Activated T-cell treated with anti-CD3 and anti-CD28 coated beads for 4 hours (primary cell): ENCODE data around the gene KRT28.
"Not testable (repeated sequence)": the region's sequence is repeated elsewhere in the genome, so short reads cannot be mapped to it uniquely, and the experiment has no call there.

Experiments
- DNase-seq: peaks from one replicate; pipeline ENCODE4 v3.0.0-alpha.2; 2020

KRT28 gene

DNA sequence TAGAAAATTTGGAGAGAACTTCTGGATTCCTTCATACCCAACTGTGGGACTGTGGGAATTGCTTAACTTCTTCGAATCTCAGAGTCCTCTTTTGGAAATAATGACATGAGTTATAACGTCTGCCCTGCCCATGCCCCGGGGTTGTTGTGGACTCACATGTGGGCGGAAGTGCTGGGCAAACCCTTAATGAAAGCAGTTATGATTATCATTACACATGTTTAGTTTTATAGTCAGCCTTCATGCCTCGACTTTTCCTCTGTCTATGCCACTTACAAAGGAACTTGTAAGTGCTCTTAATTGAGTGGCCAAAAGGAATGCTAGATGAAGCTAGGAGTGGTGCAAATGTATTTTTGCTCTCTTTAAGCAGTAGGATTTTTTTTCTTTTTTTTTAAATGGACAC, 21.3 kb downstream of the KRT28 start:
- DNase-seq = no peak

DNA sequence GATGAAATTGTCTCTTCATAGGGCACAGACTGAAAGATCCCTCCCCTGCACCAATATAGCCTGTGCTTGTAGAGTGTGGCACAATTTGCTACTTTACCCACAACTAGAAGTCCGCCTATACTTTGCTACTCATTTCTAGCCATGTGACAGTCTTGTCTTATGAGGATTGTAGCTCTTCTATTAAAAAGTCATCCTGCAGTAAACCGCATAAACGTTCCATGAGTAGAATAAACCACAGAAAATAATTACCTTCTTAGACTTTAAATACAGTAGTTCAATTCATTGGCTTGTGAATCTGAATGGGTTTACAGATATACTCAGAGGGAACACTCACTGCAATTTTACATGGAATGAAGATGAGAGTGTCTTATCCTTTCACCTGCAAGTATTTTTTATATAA, 21.8 kb downstream of the KRT28 start:
- DNase-seq = no peak

DNA sequence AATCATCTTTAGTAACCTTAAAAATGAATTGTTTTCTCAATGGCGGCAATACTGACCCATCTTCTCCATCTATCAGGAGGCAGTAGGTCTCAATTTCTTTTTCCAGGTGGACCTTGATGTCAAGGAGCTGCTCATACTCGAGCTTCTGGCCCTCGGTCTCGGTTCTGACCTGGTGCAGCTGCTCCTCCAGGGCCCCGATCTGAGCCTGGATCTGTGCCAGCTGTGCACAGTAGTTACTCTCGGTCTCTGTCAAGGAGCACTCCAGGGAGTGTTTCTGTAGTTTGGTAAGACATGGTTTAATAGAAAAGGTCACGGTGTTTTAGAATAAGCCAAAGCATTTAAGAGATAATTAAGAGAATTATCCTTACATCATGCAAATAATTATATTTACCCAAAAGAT, 22.3 kb downstream of the KRT28 start:
- no peak for DNase-seq

DNA sequence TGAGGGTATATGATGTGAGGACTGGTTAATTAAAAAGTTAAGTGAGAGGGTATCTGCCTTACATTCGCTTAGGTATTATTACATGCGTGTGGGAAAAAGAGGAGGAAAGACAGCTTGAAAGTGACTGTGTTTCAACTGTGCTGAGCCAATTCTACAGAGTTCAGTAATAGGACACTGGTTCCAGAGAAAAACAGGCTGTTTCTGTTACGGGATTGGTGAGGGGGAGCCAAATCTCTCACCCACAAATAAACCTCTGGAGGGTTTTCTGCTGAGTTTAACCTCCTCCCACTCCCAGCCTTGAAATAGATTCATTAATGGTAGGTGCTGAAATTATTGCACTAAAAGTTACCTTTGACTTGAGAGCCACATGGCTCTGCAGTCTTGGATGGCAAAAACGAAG, 23.8 kb downstream of the KRT28 start:
- DNase-seq = no peak

DNA sequence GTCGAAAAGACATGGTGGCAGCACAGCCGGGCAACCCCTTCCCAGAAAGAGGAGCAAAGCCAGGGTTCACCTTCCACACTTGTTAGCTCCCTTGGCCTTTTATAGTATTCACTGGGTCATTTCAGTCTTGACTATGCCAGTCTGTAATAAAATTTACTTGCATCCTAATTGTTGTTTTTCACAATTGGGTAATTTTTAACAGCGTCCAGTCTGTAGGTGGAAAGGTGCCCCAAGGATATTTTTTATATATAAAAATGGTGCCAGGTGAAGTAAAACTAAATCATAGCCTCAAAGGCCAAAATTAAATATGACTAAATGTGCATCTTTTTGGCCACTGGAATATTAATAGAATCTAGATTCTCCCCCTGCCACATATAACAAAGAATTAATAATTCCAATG, 27.7 kb downstream of the KRT28 start, which contains the start of gene KRT26:
Gene KRT26 (minus strand): TSS at position 101 of the 400 bp plus-strand sequence. CDS start 88 bp downstream, at position 13.
- DNase-seq = no peak

DNA sequence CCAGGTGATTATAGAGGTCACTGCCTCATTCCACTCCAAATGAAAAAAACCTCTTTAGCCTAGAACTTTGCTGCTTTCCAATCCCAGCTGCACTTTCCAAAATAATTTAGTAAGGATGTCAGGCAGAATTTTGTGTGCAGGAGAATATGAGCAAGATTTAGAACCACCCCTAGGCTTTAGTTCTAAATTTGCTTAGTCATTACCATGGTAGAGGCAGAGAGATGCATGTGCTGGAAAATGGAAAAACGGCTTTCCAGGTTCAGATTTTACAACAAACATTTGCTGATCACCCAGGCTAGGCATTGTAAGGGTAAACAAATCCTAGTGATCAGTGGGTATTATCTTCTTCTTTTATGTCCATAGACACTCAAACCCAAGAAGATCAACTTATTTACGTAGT, 34.1 kb downstream of the KRT28 start:
- no peak for DNase-seq

DNA sequence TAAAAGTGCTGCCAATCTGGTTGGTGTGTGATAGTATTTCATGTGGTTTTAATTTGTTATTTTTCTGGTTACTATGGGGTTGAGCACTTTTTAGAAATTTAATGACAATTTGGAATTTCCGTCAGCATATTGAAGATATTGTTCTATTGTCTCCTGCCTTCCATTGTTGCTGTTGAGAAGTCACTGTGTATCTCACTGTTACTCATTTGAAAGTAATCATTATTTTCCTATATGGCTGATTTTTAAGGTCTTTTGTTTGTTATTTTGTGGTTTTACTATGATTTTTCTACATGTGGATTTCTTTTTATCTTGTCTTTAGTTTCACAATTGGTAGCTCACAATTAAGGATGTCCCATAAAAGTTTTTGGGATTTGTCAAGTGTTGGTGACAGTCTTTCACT, 36.0 kb downstream of the KRT28 start:
- DNase-seq = no peak

DNA sequence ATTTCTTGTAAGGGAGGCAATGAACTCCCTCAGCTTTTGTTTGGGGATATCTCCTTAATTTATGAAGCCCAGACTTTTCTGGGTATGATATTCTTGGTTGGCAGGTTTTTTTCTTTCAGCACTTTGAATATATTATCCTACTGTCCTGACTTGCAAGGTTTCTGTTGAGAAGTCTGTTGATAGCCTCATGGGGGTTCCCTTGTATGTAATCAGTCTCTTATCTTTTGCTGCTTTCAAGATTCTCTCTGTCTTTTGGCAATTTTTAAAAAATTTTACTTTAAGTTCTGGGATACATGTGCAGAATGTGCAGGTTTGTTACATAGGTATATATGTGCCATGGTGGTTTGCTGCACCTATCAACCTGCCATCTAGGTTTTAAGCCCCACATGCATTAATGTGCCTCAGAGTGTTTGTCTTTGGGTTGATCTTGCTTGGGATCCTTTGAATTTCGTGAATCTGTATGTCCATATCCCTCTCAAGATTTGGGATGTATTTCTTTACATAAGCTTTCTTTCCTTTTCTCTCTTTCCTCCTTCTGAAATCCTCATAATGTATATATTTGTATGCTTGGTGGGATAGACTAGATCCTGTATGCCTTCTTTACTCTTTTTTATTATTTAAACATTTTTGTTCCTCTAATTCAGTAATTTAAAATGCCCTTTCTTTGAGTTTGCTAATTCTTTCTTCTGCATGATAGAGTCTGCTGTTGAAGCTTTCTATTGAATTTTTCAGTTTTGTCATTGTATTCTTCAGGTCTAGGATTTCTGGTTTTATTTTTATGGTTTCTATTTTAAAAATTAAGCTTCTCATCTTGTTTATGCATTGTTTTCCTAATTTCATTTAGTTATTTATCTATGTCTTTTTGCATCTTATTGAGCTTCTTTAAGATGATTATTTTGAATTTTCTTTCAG, 39.4 kb downstream of the KRT28 start:
- no peak for DNase-seq

DNA sequence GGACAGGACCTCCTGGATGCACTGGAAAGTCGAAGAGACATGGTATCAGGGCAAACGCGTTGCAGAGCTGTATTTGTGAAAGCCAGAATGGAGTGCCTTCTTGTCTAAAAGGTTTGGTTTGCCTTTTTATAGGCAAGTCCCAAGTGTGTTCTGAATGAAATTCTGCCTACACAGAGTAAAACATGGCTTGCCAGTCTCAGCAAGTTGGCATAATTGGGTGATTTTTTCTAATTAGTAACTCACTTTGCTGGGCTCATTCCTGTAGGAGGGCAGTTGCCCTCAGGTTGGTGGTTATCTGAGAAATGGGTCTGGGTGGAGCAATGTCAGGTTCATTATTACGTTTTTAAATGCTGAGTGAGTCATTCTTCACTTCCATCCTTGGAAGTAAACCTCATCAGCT, 44.5 kb downstream of the KRT28 start, which contains the start of gene KRT25:
Gene KRT25 (minus strand): TSS at position 101 of the 400 bp plus-strand sequence. CDS start 60 bp downstream, at position 41.
- no peak for DNase-seq

DNA sequence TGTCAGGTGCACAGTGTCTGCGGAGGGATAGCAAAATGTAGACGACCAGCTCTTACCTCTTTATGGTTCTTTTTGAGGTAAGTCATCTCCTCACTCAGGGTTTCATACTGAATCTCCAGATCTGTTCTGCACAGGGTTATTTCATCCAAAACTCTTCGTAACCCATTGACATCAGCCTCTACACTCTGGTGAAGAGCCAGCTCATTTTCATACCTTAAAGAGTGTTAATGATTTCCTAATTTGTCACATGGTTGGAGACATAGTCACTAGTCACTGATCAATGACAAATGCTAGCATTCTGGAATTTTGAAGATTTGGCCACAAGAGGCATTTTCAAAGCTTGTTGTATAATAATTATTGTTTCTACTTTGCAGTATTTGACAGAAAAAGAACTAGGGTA, 46.0 kb downstream of the KRT28 start:
- no peak for DNase-seq

DNA sequence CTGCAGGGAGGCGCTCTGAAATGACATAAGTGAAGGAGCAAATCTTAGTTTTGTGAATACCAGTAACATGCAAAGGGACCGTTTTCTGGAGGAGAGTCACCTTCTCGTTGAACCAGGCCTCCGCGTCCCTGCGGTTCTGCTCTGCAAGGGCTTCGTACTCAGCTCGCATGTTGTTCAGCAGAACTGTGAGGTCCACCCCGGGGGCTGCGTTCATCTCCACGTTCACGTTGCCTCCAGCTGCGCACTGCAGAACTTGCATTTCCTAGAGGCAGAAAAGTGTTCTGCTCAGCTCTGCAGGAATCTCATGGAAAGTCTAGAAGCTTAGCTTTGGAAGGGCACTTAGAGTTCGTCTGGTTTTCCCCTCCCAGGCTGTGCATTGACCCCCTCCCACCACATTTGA, 48.7 kb downstream of the KRT28 start:
- no peak for DNase-seq

DNA sequence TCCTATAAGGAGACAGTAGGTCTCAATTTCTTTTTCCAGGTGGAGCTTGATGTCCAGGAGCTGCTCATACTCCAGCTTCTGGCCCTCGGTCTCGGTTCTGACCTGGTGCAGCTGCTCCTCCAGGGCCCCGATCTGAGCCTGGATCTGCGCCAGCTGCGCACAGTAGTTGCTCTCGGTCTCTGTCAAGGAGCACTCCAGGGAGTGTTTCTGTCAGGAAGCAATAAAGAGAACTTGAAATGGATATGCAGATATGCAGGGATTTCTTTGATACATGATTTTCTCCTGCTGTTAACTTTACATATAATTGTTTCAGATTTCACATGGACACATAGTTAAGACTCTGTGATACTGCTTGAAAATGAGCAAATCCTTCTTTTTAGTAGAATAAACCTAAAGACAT, 49.4 kb downstream of the KRT28 start:
- no peak for DNase-seq

DNA sequence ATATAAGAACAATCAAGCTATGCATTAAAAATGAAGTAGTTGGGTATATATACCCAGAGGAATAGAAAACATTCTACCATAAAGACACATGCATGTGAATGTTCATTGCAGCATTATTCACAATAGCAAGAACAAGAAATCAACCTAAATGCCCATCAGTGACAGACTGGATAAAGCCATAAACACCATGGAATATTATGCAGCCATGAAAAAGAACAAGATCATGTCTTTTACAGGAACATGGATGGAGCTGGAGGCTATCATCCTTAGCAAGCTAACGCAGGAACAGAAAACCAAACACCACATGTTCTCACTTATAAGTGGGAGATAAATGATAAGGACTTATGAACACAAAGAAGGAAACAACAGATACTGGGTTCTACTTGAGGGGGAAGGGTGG, 51.1 kb downstream of the KRT28 start:
- not testable (repeated sequence) for DNase-seq
